Uterus (tissue), 4 donors: ENCODE measurements around the gene ABCA13. TPM values are rescaled to one million over a fixed set of nuclear protein-coding genes. Genes with fewer than 3 reads are reported as not detected.
"Not testable (repeated sequence)": the region's sequence is repeated elsewhere in the genome, so short reads cannot be mapped to it uniquely, and the experiment has no call there.

Experiments used
- DNase-seq, 2 donors: peaks; one replicate each; pipeline ENCODE4 v3.0.0-alpha.2; 2019 to 2020
- H3K27ac ChIP-seq, 2 donors: fragments of 200-600 bp; sonication (generic); 1 replicate in 1 of 2; 2 replicates in 1 of 2; pipeline ENCODE4 v1.5.1; 2016 to 2018
- H3K27me3 ChIP-seq, 2 donors: fragments of 200-600 bp; sonication (generic); one replicate each; pipeline ENCODE4 v1.5.1; 2018 to 2019; ENCODE audit warnings: control low read depth in 1 of 2
- H3K36me3 ChIP-seq, 2 donors: fragments of 200-600 bp; sonication (generic); one replicate each; pipeline ENCODE4 v1.5.1; 2019; ENCODE audit warnings: control low read depth in 1 of 2
- H3K4me1 ChIP-seq, 2 donors: fragments of 200-600 bp; sonication (generic); one replicate each; pipeline ENCODE4 v1.5.1; 2018 to 2019; ENCODE audit warnings: control low read depth in 1 of 2
- H3K4me3 ChIP-seq, 2 donors: fragments of 200-600 bp; sonication (generic); 1 replicate in 1 of 2; 2 replicates in 1 of 2; pipeline ENCODE4 v1.5.1; 2018 to 2019; ENCODE audit warnings: mild to moderate bottlenecking in 1 of 2
- H3K9me3 ChIP-seq, 2 donors: fragments of 200-600 bp; sonication (generic); one replicate each; pipeline ENCODE4 v1.5.1; 2019; ENCODE audit warnings: control low read depth in 1 of 2
- POLR2A ChIP-seq, 2 donors: fragments of 450-650 bp; IDR thresholded peaks; one replicate each; pipeline ENCODE4 v1.6.1; 2016; ENCODE audit warnings: antibody characterized with exemption in 2 of 2, mild to moderate bottlenecking in 1 of 2, moderate library complexity in 1 of 2
- intact Hi-C: fragments of 100-400 bp; cut with DNase I; formaldehyde crosslinking; loops from one replicate; pipeline ENCODE4 v1.15.1; 2023; ENCODE audit warnings: low total_unique reads
- total RNA-seq, 4 donors: library from RNA; depleted of rRNA in 3 of 4; stranded (reverse); fragments of >200 nt in 3 of 4; gene quantifications; one replicate each; pipeline versions ENCODE4 v1.1.0 to v1.2.4, GENCODE V29; 2014 to 2023
- TF ChIP-seq, protein P1 (sequence below), 4 experiments: fragments of 200-600 bp in 2 of 4; fragments of 450-650 bp in 2 of 4; sonication (generic) in 2 of 4; IDR thresholded peaks; one replicate each; pipeline ENCODE4 v1.5.1; 2016 to 2019; ENCODE audit warnings: antibody characterized with exemption in 4 of 4, mild to moderate bottlenecking in 2 of 4, moderate library complexity in 1 of 4
- donor health status: DM: yes; HTN: yes; CAD: no.

ABCA13 gene
- total RNA-seq, 4 donors from 2014 or later, result 0.12 to 1.0 (median 0.26) TPM; not detected in 1

DNA sequence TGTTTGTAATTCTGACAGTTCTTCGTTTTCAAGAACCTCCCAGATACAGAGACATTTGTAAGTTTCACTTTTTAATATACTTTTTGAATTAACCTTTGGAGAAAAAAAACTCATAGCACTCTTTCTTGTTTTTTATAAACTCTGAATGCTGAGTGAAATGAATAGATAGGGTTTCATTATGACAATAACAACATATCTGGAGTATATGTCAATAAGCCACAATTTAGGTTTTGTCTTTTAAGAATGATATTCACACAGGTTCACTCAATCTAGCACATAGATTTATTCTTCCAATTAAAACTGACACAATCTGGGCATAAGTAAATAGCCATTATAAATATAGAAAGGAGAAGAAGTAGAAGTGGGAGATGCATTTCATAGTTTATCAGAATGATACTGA, 21.7 kb downstream of the ABCA13 start:
- no peak for DNase-seq
- Histone ChIP-seq H3K27me3 (no peaks in the 10 kb centered on the region), H3K36me3 (no peaks in the 10 kb centered on the region), H3K27ac (no peak overlapping the region), H3K9me3 (no peaks in the 10 kb centered on the region), H3K4me1 (no peaks in the 10 kb centered on the region), H3K4me3 (no peak overlapping the region)
- intact Hi-C loops, result no loop called here
- TF ChIP-seq, protein P1, sequence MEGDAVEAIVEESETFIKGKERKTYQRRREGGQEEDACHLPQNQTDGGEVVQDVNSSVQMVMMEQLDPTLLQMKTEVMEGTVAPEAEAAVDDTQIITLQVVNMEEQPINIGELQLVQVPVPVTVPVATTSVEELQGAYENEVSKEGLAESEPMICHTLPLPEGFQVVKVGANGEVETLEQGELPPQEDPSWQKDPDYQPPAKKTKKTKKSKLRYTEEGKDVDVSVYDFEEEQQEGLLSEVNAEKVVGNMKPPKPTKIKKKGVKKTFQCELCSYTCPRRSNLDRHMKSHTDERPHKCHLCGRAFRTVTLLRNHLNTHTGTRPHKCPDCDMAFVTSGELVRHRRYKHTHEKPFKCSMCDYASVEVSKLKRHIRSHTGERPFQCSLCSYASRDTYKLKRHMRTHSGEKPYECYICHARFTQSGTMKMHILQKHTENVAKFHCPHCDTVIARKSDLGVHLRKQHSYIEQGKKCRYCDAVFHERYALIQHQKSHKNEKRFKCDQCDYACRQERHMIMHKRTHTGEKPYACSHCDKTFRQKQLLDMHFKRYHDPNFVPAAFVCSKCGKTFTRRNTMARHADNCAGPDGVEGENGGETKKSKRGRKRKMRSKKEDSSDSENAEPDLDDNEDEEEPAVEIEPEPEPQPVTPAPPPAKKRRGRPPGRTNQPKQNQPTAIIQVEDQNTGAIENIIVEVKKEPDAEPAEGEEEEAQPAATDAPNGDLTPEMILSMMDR (IDR thresholded peaks at IDR 0.05), result no peak
- TF ChIP-seq POLR2A (IDR thresholded peaks at IDR 0.05), result no peak

DNA sequence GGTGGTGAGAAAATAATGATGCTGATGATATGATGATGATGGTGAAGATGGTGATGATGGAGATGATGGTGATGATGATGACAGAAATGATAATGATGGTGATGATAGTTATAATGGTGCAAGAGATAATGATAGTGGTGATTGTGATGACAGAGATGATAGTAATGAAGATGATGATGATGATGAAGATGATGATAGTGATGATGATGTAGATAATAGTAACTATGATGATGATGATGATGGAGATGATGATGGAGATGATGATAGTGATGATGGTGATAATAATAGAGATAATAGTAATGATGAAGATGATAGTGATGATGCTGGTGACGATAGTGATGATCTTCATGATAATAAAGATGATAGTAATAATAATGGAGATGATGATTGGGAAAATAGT, 22.2 kb downstream of the ABCA13 start:
- intact Hi-C loops, result no loop called here
- H3K27me3 ChIP-seq, result no peaks in the 10 kb centered on the region

DNA sequence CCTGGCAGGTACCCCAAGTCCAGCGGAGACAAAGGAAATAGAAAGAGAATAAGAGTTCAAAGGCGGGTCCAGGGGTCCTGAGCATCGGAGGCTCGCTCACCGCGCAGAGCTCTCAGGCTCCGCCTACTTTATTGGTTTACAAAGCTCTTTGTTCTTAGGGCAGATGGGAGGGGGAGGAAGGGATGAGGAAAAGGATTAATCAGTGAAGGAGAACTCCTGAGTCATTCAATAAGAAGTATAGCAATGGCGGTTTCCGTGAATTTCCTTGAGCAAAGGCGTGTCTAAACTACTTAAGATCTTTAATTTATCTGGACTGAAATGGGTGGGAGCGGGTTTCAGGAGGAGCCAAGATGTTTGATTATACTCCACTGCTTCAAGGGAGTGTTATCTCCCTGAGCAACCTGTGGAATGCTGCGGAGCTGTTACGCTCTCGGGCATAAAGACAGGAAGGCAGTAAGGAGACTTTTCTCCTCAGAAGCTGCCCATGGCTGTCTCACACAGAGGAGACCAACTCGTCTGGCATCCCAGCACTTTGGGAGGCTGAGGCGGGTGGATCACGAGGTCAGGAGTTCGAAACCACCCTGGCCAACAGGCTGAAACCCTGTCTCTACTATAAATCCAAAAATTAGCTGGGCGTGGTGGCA, 29.8 kb downstream of the ABCA13 start:
- H3K4me1 ChIP-seq, H3K27ac ChIP-seq, DNase-seq, intact Hi-C loops, H3K27me3 ChIP-seq, H3K36me3 ChIP-seq, H3K4me3 ChIP-seq, H3K9me3 ChIP-seq: not testable (repeated sequence)

More for the DNA sequence above, 22.2 kb downstream of the ABCA13 start:
- Histone ChIP-seq H3K9me3 (no peaks in the 10 kb centered on the region), H3K4me3 (no peak overlapping the region), H3K36me3 (no peaks in the 10 kb centered on the region), H3K27ac (no peak overlapping the region), H3K4me1 (no peaks in the 10 kb centered on the region)
- TF ChIP-seq, protein P1 (IDR thresholded peaks at IDR 0.05), result no peak
- no peak for TF ChIP-seq POLR2A (IDR thresholded peaks at IDR 0.05)
- DNase-seq, result no peak

DNA sequence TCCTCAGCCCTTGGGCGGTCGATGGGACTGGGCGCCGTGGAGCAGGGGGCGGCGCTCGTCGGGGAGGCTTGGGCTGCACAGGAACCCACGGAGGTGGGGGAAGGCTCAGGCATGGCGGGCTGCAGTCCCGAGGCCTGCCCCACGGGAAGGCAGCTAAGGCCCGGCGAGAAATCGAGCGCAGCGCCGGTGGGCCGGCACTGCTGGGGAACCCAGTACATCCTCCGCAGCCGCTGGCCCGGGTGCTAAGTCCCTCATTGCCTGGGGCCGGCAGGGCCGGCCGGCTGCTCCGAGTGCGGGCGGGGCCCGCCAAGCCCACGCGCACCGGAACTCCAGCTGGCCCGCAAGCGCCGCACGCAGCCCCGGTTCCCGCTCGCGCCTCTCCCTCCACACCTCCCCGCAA, 31.7 kb downstream of the ABCA13 start:
- H3K27ac ChIP-seq, intact Hi-C loops, DNase-seq, H3K36me3 ChIP-seq, H3K4me1 ChIP-seq, H3K4me3 ChIP-seq, H3K9me3 ChIP-seq, H3K27me3 ChIP-seq: not testable (repeated sequence)

DNA sequence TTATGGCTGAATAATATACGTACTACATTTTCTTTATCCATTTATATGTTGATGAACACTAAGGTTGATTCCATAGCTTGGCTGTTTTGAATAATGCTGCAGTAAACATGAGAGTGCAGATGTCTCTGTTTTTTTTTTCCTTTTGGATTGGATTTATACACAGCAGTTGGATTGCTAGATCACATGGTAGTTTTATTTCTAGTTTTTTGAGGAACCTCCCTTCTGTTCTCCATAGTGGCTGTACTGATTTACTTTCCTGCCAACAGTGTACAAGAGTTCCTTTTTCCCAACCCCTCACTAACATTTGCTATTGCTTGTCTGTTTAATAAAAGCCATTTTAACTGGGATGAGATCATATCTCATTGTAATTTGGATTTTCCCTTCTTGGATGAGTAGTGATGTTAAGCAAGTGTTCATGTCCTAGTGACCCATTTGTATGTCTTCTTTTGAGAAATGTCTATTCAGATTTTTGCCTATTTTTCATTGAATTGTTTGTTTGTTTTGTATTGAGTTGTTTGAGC, 36.0 kb downstream of the ABCA13 start:
- no peak overlapping the region for H3K27ac ChIP-seq
- H3K9me3 ChIP-seq, result no peaks in the 10 kb centered on the region
- H3K27me3 ChIP-seq, result no peaks in the 10 kb centered on the region
- H3K4me1 ChIP-seq, result no peaks in the 10 kb centered on the region
- H3K4me3 ChIP-seq, result no peak overlapping the region
- DNase-seq, result no peak
- no peaks in the 10 kb centered on the region for H3K36me3 ChIP-seq
- TF ChIP-seq, protein P1 (IDR thresholded peaks at IDR 0.05), result no peak
- no peak for TF ChIP-seq POLR2A (IDR thresholded peaks at IDR 0.05)
- intact Hi-C loops, result no loop called here

DNA sequence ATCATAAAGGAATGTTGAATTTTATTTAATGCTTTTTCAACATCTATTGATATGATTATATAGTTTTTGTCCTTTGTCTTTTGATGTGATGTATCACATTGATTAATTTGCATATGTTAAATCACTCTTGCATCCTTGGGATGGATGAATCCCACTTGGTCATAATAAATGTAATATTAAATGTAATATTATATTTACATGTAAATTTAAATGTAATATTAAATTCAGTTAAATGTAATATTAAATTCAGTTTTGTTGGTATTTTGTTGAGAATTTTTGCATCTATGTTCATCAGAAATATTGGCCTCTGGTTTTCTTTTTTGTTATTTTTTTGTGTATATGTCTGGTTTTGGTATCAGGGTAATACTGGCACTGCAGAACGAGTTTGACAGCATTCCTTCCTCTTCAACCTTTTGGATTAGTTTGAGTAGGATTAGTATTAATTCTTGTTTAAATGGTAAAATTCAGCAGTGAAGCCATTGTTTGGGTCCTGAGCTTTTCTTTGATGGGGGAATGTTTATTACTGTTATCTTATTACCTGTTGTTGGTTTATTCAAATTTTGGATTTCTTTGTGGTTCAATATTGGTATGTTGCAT, 37.8 kb downstream of the ABCA13 start:
- no peak for TF ChIP-seq POLR2A (IDR thresholded peaks at IDR 0.05)
- TF ChIP-seq, protein P1 (IDR thresholded peaks at IDR 0.05), result no peak
- no peak for DNase-seq
- H3K9me3 ChIP-seq, result no peaks in the 10 kb centered on the region

More for the DNA sequence above, 37.8 kb downstream of the ABCA13 start:
- H3K4me1 ChIP-seq, result no peaks in the 10 kb centered on the region
- H3K4me3 ChIP-seq, result no peak overlapping the region
- H3K27ac ChIP-seq, result no peak overlapping the region
- no peaks in the 10 kb centered on the region for H3K36me3 ChIP-seq
- intact Hi-C loops, result no loop called here
- no peaks in the 10 kb centered on the region for H3K27me3 ChIP-seq
